NCI-H748 treated with DMSO at 0.1 percent for 48 hours (cell line): ENCODE data around the gene NOP53.
"Not testable (repeated sequence)": the region's sequence is repeated elsewhere in the genome, so short reads cannot be mapped to it uniquely, and the experiment has no call there.

Experiments
- DNase-seq: peaks from one replicate; lab custom pipeline; 2025; lab: John Stamatoyannopoulos, UW

Gene NOP53

DNA sequence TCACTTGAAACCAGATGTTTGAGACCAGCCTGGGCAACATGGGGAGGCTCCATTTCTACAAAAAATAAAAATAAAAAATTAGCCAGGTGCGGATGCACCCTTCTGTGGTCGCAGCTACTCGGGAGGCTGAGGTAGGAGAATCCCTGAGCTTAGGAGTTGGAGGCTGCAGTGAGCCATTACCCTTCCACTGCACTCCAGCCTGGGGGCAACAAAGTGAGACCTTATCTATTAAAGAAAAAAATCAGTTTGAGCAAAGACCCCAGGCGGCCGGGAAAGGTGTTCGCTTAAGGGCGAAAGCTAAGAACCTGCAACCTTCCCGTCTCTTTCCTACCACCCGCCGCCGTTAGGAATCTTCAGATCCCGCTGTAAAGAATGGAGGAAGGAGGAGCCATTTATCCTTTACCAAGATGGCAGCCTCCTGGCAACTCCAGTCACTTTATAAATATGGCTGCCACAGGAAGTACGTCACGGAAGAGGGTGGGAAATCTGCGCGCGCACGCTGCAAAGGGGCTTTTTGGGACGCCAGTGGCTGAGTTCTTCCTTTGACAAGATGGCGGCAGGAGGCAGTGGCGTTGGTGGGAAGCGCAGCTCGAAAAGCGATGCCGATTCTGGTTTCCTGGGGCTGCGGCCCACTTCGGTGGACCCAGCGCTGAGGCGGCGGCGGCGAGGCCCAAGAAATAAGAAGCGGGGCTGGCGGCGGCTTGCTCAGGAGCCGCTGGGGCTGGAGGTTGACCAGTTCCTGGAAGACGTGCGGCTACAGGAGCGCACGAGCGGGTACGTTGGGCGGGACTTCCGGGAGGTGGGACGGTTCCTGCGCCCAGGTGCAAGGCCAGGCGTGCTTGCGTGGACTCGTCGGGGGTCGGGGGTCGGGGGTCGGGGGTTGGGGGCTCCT is at the start of gene NOP53:
TSS of gene NOP53 (plus strand) at position 537 of the 892 bp plus-strand sequence. CDS start at position 551, 14 bp downstream.
- DNase-seq, result peak; percentile 97

DNA sequence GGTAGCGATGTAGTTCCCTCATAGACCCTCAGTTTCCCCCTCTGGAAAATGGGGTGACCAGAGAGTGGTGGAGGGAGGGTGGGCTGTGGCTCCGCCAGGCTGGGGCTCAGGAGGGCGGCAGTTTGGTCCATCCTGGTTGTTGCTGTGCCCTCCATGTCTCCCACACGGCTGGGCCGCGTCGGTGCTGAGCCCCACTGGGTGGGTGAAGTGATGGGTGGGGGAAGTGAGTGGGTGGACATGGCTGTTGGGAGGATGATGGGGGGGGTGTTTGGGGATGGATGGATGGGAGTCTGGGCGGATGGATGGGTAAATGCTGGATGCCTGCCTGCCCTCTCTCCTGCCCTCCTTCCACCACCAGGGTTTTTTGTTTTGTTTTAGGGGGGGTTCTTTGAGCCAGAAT is 48.7 kb upstream of the NOP53 start:
- DNase-seq, result no peak

DNA sequence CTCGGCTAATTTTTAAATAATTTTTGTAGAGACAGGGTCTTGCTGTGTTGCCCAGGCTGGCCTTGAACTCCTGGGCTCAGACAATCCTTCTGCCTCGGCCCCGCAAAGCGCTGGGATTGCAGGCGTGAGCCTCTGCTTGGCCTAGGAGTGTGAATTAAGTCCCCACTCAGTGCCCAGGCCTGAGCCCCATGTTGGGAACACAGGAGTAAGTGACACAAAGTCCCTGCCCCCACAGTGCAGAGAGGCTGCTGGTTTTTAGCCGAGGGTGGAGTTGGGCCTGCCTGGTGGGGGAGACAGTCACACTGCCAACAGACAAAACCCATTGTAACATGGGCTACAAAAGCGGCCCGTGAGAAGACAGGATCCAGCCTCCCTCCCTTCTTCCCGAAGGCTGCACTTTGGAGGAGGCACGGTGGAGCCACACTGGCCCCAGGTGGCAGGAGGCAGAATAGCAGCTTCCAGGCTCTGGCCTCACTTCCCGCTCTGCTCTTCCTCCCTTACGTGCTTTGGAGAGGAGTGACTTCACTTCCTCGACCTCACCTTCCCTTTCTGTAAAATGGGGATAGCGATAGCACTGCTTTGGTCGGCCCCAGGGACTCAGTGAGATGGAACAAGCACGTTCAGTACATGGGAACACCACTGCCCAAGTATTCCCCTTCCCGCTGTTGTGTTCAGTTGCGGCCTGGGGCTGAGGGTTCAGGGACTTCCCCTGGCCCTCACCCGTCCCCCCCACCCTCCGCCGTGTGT is 47.3 kb upstream of the NOP53 start:
- peak; percentile 41 for DNase-seq

DNA sequence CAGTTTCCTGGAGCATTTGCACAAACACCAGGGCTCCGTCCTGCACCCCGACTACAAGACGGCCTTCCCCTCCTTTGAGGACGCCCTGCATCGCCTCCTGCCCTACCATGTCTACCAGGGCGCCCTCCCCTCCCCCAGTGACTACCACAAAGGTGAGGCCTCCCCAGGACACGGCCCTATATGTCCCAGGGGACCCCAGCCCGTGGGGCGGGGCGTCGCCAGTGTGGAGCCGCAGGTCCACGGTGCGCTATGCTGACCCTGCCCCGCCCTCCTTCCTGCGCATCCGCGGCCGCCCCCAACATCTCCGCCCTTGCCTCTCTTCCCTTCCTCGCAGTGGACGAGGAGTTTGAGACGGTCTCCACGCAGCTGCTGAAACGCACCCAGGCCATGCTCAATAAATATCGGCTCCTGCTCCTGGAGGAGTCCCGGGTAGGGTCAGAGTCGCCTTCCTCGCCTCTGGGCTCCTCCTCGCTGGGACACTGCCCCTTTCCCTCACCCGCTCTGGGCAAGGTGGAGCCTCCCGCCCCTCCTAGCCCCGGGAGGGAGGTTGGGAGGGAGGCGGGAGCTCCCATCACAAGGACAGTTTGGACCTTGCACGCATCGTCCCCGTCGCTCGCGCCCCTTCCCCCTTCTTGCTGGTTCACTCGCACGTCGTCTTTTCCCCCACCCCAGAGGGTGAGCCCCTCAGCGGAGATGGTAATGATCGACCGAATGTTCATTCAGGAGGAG is 46.6 kb upstream of the NOP53 start:
- no peak for DNase-seq

DNA sequence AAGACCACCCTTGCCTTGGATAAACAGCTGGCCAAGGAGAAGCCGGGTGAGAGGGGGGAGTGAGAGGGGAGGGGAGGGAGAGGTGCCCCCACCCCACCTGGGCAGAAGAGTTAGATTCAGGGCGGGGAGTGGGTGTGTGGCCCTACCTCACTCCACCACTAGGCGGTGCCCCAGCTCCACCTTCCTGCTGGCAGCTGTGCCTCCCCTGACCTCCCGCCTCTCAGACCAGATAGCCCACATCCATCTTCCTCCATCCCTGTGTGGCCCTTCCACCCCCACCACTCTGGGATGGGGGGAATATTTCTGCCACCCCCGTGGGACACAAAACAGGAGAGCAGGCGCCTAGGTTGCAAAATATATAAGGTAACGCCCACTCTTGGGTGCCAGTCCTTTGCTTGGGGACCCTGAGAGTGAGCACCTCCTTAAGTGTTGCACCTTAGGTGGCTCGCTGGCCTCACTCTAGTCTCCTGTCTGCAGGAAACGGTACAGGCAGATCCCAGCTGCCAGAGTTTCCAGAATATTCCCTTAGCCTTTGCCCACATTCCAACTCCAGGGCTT is 45.9 kb upstream of the NOP53 start:
- DNase-seq, result peak; percentile 19

DNA sequence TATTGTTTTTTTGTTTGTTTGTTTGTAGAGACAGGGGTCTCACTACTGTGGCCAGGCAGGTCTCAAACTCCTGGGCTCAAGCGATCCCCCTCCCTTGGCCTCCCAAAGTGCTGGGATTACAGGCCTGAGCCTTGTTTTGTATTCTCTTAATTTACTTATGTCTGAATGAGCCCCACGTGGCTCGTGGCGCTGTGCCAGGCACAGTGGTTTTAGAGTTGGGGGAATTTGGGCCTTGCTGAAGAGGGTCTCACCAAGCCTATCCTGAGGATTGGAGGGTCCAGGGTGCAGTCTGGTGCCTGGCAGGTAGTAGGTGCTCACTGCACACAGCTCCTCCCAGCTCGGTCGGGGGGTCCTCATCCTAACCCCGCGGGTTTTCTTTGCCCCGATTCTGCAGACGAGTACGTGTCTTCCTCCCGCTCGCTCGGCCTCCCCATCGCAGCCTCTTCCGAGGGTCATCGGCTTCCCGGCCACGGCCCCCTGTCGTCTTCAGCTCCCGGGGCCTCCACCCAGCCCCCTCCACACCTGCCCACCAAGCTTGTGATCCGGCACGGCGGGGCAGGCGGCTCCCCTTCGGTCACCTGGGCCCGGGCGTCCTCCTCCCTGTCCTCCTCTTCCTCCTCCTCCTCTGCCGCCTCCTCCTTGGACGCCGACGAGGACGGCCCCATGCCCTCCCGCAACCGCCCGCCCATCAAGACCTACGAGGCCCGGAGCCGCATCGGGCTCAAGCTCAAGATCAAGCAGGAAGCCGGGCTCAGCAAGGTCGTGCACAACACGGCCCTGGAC is 44.2 kb upstream of the NOP53 start:
- no peak for DNase-seq

DNA sequence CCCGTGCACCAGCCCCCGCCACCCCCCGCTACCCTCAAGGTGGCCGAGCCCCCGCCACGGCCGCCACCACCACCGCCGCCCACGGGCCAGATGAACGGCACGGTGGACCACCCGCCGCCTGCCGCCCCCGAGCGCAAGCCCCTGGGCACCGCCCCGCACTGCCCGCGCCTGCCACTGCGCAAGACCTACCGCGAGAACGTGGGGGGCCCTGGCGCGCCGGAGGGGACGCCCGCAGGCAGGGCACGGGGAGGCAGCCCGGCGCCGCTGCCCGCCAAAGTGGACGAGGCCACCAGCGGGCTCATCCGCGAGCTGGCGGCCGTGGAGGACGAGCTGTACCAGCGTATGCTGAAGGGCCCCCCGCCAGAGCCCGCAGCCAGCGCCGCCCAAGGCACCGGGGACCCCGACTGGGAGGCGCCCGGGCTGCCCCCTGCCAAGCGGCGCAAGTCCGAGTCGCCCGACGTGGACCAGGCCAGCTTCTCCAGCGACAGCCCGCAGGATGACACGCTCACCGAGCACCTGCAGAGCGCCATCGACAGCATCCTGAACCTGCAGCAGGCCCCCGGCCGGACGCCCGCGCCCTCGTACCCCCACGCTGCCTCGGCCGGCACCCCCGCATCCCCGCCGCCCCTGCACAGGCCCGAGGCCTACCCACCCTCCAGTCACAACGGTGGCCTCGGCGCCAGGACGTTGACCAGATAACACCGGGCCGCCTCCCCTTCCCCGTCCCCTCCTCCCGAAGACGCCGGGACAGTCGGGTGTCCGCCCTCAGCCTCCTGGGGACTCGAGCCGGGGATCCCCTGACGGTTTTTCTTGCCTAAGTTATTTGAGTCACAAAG is 43.4 kb upstream of the NOP53 start:
- DNase-seq, result no peak

DNA sequence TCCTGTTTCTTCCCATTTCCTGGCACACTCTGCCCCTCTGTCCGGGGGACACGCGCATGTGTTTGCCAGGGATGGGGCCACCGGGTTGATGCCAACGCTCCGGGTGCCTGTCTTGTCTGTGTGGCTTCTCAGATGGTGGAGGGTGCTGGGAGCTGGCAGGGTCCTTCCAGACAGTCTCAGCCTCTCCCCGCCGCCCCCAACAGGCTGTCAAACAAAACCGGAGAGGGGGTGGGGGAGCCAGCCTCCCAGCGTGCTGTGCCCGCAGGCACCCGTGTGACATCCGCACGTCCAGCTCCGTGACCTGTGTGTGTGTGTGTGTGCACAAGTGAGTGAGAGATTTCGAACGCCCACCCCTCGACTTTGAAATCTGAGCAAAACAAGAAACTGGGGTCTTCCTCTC is 42.7 kb upstream of the NOP53 start:
- DNase-seq, result no peak

DNA sequence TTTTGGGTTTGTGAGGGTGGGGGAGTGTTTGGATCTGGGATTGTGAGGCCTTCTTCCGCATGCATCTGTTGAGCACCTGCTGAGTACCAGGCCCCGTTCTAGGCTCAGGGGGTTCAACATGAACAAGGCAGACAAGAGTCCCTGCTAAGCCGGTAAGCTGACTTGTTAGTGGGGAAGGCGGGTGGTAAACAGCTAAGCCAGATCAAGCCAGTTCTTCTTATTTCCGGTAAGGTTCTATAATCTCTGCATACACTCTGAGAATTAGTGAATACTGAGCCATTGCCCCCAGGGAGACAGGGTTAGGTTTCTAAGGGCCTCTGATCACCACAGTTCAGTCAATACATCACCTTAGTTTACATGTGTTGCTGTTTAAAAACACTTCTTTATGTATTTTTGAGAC is 42.0 kb upstream of the NOP53 start:
- no peak for DNase-seq

DNA sequence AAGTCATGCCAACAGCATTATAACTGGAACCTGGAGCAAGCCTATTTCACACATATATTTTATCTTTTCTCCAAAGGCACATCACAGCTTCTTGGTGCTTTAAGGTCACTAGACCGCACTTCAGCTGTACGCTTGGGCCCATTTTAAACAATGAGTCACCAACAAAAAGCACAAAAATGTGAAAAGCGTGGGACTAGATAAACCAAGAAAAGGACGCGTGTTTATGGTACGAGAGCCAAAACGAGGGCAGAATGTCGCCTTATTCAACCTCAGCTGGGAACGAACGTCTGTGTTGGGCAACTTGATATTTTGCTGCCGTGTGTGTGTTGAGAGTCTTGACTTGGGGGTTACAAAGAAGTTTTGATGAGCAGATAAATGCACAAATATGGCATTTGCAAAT is 41.3 kb upstream of the NOP53 start:
- DNase-seq, result no peak

DNA sequence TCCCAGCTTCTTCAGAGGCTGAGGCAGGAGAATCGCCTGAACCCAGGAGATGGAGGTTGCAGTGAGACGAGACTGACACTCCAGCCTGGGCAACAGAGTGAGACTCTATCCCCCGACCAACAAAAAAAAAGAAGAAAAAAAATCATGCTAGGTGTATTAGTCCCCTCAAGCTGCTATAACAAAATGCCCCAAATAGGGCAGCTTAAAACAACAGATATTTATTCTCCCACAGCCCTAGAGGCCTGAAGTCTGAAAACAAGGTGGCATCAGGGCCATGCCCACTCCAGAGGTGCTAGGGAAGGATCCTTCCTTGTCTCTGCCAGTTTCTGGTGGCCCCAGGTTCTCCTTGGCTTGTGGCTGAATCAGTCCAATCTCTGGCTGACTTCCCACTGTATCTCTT is 40.7 kb upstream of the NOP53 start:
- DNase-seq, result no peak

DNA sequence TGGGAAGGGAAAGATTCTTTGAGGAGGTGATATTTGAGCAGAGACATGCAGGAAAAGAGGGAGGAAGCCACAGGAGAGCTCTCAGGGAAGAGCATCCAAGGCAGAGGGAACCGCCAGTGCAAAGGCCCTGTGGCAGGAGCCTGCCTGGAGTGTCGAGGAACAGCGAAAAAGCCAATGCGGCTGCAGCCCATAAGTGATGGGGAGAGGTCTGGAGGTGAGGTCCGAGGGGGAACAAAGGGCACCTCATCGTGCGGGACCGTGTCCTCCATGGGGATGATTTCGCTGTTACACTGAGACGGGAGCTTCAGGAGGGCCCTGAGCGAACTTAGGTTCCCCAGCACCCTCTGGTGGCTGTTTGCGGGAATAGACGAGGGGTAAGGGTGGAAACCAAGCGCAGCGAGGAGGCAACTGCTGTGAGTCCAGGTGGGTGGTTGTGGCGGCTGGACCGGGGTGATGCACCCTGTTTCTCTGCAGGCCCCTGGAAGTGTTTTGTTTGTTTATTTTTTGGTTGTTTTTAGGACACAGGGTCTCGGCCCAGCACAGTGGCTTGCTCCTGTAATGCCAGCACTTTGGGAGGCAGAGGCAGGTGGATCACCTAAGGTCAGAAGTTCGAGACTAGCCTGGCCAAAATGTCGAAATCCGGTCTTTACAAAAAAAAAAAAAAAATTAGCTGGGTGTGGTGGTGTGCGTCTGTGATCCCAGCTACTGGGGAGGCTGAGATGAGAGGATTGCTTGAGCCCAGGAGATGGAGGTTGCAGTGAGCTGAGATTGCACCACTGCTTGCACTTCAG is 38.0 kb upstream of the NOP53 start:
- peak; percentile 63 for DNase-seq

DNA sequence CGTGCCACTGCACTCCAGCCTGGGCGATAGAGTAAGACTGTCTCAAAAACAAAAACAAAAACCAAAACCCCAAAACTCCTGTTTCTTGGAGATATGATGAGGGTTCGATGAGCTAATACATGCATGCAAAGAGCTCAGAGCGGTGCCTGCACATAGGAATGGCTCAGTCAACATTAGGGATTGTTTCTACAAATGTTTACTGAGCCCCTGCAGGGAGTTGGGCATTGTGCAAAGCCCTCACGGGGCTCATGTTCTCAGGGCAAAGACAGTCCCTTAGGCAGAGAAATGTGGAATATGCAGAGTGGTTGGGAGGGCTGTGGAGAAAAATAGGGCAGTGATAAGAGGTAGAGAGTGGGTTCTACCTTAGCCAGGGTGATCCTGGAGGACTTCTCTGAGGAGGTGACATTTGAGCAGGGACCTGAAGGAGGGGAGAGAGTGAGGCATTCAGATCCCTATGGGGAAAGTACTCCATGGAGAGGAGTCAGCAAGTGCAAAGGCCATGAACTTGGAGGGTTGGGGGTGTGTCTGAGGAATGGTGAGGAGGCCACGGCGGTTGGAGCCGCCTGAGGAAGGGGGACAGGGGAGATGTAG is 33.6 kb upstream of the NOP53 start:
- no peak for DNase-seq

DNA sequence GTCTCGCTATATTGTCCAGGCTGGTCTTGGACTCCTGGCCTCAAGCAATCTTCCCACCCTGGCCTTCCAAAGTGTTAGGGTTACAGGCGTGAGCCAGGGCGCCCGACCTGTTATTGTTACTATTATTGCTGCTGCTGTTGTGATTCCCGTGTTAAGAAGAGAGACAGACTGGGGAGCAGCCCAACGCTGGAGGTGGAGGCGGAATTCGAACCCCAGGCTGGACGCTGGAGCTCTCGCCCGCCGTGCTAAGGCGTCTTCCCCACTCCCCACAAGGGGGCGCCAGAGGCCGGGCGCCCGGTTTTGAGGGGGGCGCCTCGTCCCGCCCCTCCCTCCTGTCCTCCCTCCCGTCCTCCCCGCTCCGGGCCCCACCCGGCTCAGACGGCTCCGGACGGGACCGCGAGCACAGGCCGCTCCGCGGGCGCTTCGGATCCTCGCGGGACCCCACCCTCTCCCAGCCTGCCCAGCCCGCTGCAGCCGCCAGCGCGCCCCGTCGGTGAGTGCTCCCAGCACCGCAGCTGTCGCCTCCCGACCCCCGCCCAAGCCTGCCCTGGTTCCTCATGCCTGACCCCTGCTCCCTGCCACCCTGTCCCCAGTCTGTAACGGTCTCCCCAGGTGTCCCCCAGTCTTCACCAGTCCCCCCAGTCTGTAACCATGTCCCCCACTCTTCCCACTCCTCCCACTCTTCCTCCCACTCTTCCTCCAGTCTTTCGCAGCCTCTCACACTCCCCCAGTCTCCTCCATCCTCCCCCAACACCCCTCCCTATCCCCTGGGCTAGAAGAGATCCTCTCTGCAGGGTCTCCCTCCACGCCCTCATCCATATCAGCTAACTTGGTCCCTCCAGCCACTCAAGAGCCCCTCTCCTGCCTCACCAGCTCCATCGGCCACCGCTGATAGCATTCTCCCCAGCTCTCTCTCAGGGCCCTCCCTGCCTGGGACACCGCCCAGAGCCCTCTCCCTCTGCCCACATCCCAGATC is 32.0 kb upstream of the NOP53 start, which contains the start of gene EHD2:
TSS of gene EHD2 (plus strand) at position 377 of the 976 bp plus-strand sequence. CDS start 3,191 bp downstream, outside the sequence.
- DNase-seq, result no peak

DNA sequence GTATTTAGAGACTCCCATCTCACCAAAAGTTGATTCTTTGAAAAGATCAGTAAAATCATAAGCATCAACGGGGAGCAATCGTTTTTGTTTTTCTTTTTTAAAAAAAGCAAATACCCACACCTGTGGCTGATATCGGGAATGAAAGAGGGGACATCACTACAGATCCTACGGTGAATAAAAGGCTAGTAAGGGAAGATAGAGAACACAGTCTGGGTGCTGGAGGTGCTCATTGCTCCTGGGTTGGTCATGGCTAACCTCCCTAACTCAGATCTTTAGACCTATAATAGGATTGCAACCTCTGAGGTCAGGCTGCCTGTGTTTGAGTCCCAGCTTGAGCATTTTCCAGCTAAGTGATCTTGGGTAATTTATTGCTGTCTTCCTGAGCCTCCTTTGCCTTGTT is 31.0 kb upstream of the NOP53 start:
- DNase-seq, result no peak

DNA sequence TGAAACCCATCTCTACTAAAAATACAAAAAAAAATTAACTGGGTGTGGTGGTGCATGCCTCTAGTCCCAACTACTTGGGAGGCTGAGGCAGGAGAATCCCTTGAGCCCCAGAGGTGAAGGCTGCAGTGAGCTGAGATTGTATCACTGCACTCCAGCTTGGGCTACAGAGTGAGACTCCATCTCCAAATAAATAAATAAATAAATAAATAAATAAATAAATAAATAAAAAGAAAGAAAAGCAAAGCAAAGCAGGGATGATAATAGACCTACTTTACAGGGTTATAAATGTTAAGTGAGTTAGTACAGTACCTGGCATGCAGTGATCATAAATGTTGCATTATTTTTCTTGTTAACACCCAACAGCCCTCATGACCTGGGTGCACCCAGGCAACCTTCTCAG is 30.5 kb upstream of the NOP53 start:
- not testable (repeated sequence) for DNase-seq

DNA sequence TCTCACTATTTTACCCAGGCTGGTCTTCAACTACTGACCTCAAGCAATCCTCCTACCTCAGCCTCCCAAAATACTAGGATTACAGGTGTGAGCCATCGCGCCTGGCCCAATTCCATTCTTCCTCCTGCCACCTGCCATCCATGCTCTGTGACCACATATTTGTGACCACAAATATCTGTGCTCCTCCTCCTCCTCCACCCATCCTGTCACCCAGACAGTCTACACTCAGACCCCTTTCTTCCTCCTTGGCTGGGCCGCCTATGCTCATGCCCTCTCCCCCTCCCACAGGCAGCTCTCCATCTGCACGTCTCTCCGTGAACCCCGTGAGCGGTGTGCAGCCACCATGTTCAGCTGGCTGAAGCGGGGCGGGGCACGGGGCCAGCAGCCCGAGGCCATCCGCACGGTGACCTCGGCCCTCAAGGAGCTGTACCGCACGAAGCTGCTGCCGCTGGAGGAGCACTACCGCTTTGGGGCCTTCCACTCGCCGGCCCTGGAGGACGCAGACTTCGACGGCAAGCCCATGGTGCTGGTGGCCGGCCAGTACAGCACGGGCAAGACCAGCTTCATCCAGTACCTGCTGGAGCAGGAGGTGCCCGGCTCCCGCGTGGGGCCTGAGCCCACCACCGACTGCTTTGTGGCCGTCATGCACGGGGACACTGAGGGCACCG is 28.9 kb upstream of the NOP53 start:
- no peak for DNase-seq
